ENCODE measurements around the gene SORCS3. TPM values are rescaled to one million over a fixed set of nuclear protein-coding genes. Genes with fewer than 3 reads are reported as not detected.

The SORCS3 gene
- total RNA-seq, 1 experiment from 2014 or later = 0.04 TPM

DNA sequence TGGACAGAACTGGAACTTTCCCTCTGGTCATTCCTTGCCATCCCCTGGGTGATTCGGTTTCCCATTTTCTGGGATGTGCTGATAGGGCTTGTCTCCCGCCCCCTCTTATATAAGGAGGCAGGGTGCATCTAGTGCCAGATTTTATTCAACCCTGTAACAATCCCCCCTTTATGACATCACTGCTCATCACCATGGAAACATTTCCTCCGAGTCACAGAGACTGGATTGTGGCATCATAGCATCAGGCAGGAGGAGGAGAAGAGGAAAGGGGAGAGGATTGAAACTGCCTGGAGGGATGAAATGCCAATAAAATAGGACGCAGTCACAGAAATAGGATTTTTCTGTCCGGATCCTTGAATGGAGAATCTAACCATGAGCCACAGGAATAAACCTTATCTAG is 25.0 kb downstream of the SORCS3 start:
- Histone ChIP-seq H2BK5ac (ENCODE audit: insufficient read length, low read length) (no peak overlapping the region), H2BK15ac (ENCODE audit: low read depth, low read length) (no peak overlapping the region), H3T11ph (ENCODE audit: low read length) (no peak overlapping the region), H3K4me1 (ENCODE audit: insufficient read depth, low read length) (no peaks in the 10 kb centered on the region), H4K20me1 (ENCODE audit: control insufficient read depth, insufficient read depth, insufficient read length) (no peaks in the 10 kb centered on the region), H4K5ac (ENCODE audit: insufficient read length, low read depth, low read length) (no peak overlapping the region), H4K91ac (ENCODE audit: insufficient read length, low read depth, low read length) (no peak overlapping the region), H2BK12ac (ENCODE audit: insufficient read length, low read depth, low read length) (no peak overlapping the region), H3K9me3 (ENCODE audit: control insufficient read depth, low read depth, low read length) (no peaks in the 10 kb centered on the region), H2AK5ac (ENCODE audit: insufficient read length, low read length) (no peak overlapping the region), H3K14ac (ENCODE audit: insufficient read depth, low read length) (no peak overlapping the region), H3K79me2 (ENCODE audit: insufficient read depth, low read length) (no peaks in the 10 kb centered on the region), H3K18ac (ENCODE audit: insufficient read length, low read depth, low read length) (no peak overlapping the region), H3K56ac (ENCODE audit: insufficient read length, low read depth, low read length) (no peak overlapping the region), H2AFZ (ENCODE audit: low read length) (no peak overlapping the region), H3K9ac (ENCODE audit: extremely low read depth, insufficient read length, low read length) (no peak overlapping the region), H3K4ac (ENCODE audit: low read depth, low read length) (no peak overlapping the region), H2BK20ac (ENCODE audit: low read depth, low read length, poor library complexity, severe bottlenecking) (no peak overlapping the region), H3K27me3 (ENCODE audit: insufficient read depth, low read length) (no peaks in the 10 kb centered on the region), H3K79me1 (ENCODE audit: insufficient read depth, low read depth, low read length, poor library complexity, severe bottlenecking) (no peaks in the 10 kb centered on the region), H3K23ac (ENCODE audit: insufficient read length, low read depth, low read length) (no peak overlapping the region), H2BK120ac (ENCODE audit: low read depth, low read length, poor library complexity, severe bottlenecking) (no peak overlapping the region), H3K27ac (ENCODE audit: insufficient read length, low read depth, low read length) (no peak overlapping the region), H3K23me2 (ENCODE audit: insufficient read length, low read depth, low read length, poor library complexity, severe bottlenecking) (no peaks in the 10 kb centered on the region), H3K4me2 (ENCODE audit: insufficient read depth, insufficient read length, low read length) (no peak overlapping the region), H4K8ac (replicated peaks; ENCODE audit: insufficient read length, low read depth, low read length) (no peak overlapping the region)
- DNase-seq = no peak
- Mint-ChIP-seq H3K27ac (no peak overlapping the region), H3K9me3 (peaks cover 3 to 7% of the 10 kb centered on the region in 2 experiments; a peak in 4 of 5 replicates), H3K36me3 (ENCODE audit: insufficient read depth in 1 of 3, low read depth in 3 of 3) (peaks cover 0 to 3% (median 3%) of the 10 kb centered on the region in 3 experiments; a peak in 2 of 7 replicates), H3K4me3 (no peak overlapping the region), H3K27me3 (ENCODE audit: low read depth) (peaks cover 26% of the 10 kb centered on the region), H3K4me1 (peaks cover 0 to 5% of the 10 kb centered on the region in 2 experiments; a peak in 1 of 4 replicates)
- TF ChIP-seq, protein P1, sequence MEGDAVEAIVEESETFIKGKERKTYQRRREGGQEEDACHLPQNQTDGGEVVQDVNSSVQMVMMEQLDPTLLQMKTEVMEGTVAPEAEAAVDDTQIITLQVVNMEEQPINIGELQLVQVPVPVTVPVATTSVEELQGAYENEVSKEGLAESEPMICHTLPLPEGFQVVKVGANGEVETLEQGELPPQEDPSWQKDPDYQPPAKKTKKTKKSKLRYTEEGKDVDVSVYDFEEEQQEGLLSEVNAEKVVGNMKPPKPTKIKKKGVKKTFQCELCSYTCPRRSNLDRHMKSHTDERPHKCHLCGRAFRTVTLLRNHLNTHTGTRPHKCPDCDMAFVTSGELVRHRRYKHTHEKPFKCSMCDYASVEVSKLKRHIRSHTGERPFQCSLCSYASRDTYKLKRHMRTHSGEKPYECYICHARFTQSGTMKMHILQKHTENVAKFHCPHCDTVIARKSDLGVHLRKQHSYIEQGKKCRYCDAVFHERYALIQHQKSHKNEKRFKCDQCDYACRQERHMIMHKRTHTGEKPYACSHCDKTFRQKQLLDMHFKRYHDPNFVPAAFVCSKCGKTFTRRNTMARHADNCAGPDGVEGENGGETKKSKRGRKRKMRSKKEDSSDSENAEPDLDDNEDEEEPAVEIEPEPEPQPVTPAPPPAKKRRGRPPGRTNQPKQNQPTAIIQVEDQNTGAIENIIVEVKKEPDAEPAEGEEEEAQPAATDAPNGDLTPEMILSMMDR (conservative IDR thresholded peaks at IDR 0.05) = no peak
- WGBS (ENCODE audit: extremely low coverage, insufficient read length, low lambda C conversion rate) = no CpG with 5 or more reads among the region's 5 CpGs

Data from H9 (cell line).